Measurements from ENCODE around the gene LGI2.

- TF ChIP-seq CTCF (conservative IDR thresholded peaks at IDR 0.05; ENCODE audit: low read length) (peak; percentile 11; the same call in 1 of the 2 replicates), EZH2phosphoT487 (IDR thresholded peaks at IDR 0.05; ENCODE audit: borderline replicate concordance) (no peak)
These were observed 42.0 kb downstream of the LGI2 start for GRCh38 chr4:24988776-24989175.
